ENCODE results near the gene SERTAD2. TPM values are rescaled to one million over a fixed set of nuclear protein-coding genes. Genes with fewer than 3 reads are reported as not detected.

Gene SERTAD2
- total RNA-seq, 2 donors from 2014 or later = 11.2 to 20.7 TPM

GRCh38 chr2:64656379-64656778 lies 2.7 kb upstream of the SERTAD2 start:
- Histone ChIP-seq H3K27ac (no peak overlapping the region), H3K9me3 (no peaks in the 10 kb centered on the region), H3K27me3 (no peaks in the 10 kb centered on the region), H3K4me3 (no peak overlapping the region), H3K9ac (ENCODE audit: low read depth in 2 of 2, low read length in 2 of 2) (no peak overlapping the region), H3K36me3 (no peaks in the 10 kb centered on the region), H3K4me1 (peaks cover 5% of the 10 kb centered on the region)
- no peak for TF ChIP-seq CTCF (IDR thresholded peaks at IDR 0.05)
- no peak for DNase-seq
- intact Hi-C loops (cut with DNase I) = loop anchor here (10.0 kb wide), 1 partner anchor 68 kb away; no protein-coding TSS in a partner anchor

GRCh38 chr2:64655873-64656272 lies 2.2 kb upstream of the SERTAD2 start:
- H3K27ac ChIP-seq = no peak overlapping the region
- H3K4me3 ChIP-seq = no peak overlapping the region
- H3K4me1 ChIP-seq = peaks cover 10% of the 10 kb centered on the region
- H3K36me3 ChIP-seq = no peaks in the 10 kb centered on the region
- H3K9ac ChIP-seq (ENCODE audit: low read depth in 2 of 2, low read length in 2 of 2) = no peak overlapping the region
- H3K27me3 ChIP-seq = no peaks in the 10 kb centered on the region
- no peak for DNase-seq
- TF ChIP-seq CTCF (IDR thresholded peaks at IDR 0.05) = no peak
- intact Hi-C loops (cut with DNase I) = loop anchor here (10.0 kb wide), 1 partner anchor 69 kb away; no protein-coding TSS in a partner anchor
- no peaks in the 10 kb centered on the region for H3K9me3 ChIP-seq

GRCh38 chr2:64655018-64655664 lies 1.4 kb upstream of the SERTAD2 start:
- DNase-seq = no peak
- Histone ChIP-seq H3K27ac (no peak overlapping the region), H3K9ac (ENCODE audit: low read depth in 2 of 2, low read length in 2 of 2) (peak overlapping the region in 1 of 2 donors; percentile 84), H3K9me3 (no peaks in the 10 kb centered on the region), H3K36me3 (no peaks in the 10 kb centered on the region), H3K4me3 (no peak overlapping the region), H3K27me3 (no peaks in the 10 kb centered on the region), H3K4me1 (peaks cover 10% of the 10 kb centered on the region)
- no peak for TF ChIP-seq CTCF (IDR thresholded peaks at IDR 0.05)
- intact Hi-C loops (cut with DNase I) = loop anchor here (10.0 kb wide), 1 partner anchor 70 kb away; no protein-coding TSS in a partner anchor

GRCh38 chr2:64654063-64654811 lies 524 bp upstream of the SERTAD2 start:
- peak; percentile 47 for DNase-seq
- Histone ChIP-seq H3K9ac (ENCODE audit: low read depth in 2 of 2, low read length in 2 of 2) (peak overlapping the region; percentile 84 to 90), H3K4me1 (peaks cover 10% of the 10 kb centered on the region), H3K36me3 (no peaks in the 10 kb centered on the region), H3K9me3 (no peaks in the 10 kb centered on the region), H3K27me3 (no peaks in the 10 kb centered on the region), H3K4me3 (peak overlapping the region; percentile 89), H3K27ac (peak overlapping the region; percentile 91)
- no peak for TF ChIP-seq CTCF (IDR thresholded peaks at IDR 0.05)
- intact Hi-C loops (cut with DNase I) = loop anchor here (10.0 kb wide), 1 partner anchor 71 kb away; no protein-coding TSS in a partner anchor

- DNase-seq = peak; percentile 70
- H3K4me1 ChIP-seq = peaks cover 19% of the 10 kb centered on the region
- H3K36me3 ChIP-seq = no peaks in the 10 kb centered on the region
- H3K9me3 ChIP-seq = no peaks in the 10 kb centered on the region
- H3K9ac ChIP-seq (ENCODE audit: low read depth in 2 of 2, low read length in 2 of 2) = peak overlapping the region; percentile 82 to 84
- peak overlapping the region; percentile 99 for H3K27ac ChIP-seq
- H3K4me3 ChIP-seq = peak overlapping the region; percentile 66
- no peaks in the 10 kb centered on the region for H3K27me3 ChIP-seq
- no peak for TF ChIP-seq CTCF (IDR thresholded peaks at IDR 0.05)
- intact Hi-C loops (cut with DNase I) = loop anchor here (2.0 to 10.0 kb wide), 2 partner anchors 72 to 98 kb away; no protein-coding TSS in a partner anchor
Observed at GRCh38 chr2:64652231-64653108, 1.2 kb downstream of the SERTAD2 start.

All from colonic mucosa (tissue), 4 donors.